NT2/D1 (cell line): ENCODE data around the gene ZFR.
"Not testable (repeated sequence)": the region's sequence is repeated elsewhere in the genome, so short reads cannot be mapped to it uniquely, and the experiment has no call there.

Experiments used
- DNase-seq: peaks from one replicate; pipeline ENCODE4 v3.0.0-alpha.2; 2011; ENCODE audit warnings: low read depth, low spot score
- H3K27me3 ChIP-seq: 2 replicates; pipeline ENCODE4 v1.6.0; 2011; ENCODE audit warnings: mild to moderate bottlenecking; ENCODE audit not compliant: insufficient read length, insufficient read depth
- H3K36me3 ChIP-seq: 2 replicates; pipeline ENCODE4 v1.6.1; 2011; ENCODE audit warnings: mild to moderate bottlenecking, low read length, mixed read lengths; ENCODE audit not compliant: insufficient read depth, insufficient read length
- H3K4me1 ChIP-seq: 2 replicates; pipeline ENCODE4 v1.5.1; 2011; ENCODE audit not compliant: insufficient read depth, insufficient read length
- H3K4me3 ChIP-seq: 2 replicates; pipeline ENCODE4 v1.5.1; 2011; ENCODE audit warnings: low read depth; ENCODE audit not compliant: insufficient read length
- H3K9ac ChIP-seq: 2 replicates; pipeline ENCODE4 v1.6.0; 2011; ENCODE audit warnings: low read depth; ENCODE audit not compliant: insufficient read length
- H3K9me3 ChIP-seq: 2 replicates; pipeline ENCODE4 v1.5.1; 2011; ENCODE audit warnings: mild to moderate bottlenecking, low read length; ENCODE audit not compliant: insufficient read depth
- SUZ12 ChIP-seq: IDR thresholded peaks from 2 replicates; pipeline ENCODE4 v1.6.1; 2011; ENCODE audit not compliant: insufficient read length, insufficient read depth; ENCODE audit errors: extremely low read depth
- YY1 ChIP-seq: IDR thresholded peaks from 2 replicates; pipeline ENCODE4 v1.6.1; 2011; ENCODE audit not compliant: insufficient read length, insufficient read depth
- ZNF274 ChIP-seq: IDR thresholded peaks from 2 replicates; pipeline ENCODE4 v1.6.1; 2011; ENCODE audit warnings: mild to moderate bottlenecking, low read depth, low read length

Gene ZFR

DNA sequence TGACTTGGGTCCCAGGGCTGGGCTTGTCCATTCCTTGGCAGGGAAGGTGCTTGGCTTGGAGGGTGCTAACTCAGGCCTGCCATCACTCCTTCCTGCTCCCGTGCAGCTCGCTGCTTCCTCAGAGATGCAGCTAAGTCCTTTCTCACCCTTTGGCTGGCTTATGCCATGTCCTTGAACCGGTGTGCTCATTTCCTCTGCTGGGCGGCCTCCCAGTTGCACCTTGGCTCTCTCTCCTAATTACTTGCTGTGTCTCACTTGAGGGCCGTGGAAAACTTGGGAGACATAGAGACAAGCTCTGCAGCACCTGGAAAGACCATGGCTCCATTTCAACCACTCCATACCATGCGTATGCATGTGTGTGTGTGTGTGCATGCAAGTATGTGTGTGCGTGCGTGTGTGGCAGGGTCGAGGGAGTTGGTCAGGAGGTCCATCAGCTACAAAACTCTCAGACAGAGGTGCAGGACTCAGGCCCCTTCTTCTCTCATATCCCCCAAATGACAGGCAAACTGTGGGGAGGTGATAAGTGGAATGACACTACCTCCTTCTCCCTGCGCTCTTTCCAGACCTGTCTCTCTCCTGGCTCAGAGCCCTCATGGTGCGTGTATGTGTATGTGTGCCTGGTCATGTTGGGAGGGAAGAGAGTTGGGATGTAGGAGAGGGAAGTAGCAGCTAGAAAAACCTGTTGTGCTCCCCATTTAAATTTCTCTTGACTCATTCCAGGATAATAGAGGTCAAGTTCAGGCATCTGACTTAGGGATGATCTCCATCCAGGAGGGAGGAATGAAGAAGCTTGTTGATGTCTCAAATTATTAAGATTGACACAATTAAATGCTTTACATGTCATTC, 114.2 kb downstream of the ZFR start:
- TF ChIP-seq YY1 = no peak
- no peak for TF ChIP-seq ZNF274
- no peak for TF ChIP-seq SUZ12
- DNase-seq = no peak
- Histone ChIP-seq H3K36me3 (no peaks in the 10 kb centered on the region), H3K4me1 (no peaks in the 10 kb centered on the region), H3K27me3 (no peaks in the 10 kb centered on the region), H3K9me3 (no peaks in the 10 kb centered on the region), H3K4me3 (no peak overlapping the region), H3K9ac (no peak overlapping the region)

DNA sequence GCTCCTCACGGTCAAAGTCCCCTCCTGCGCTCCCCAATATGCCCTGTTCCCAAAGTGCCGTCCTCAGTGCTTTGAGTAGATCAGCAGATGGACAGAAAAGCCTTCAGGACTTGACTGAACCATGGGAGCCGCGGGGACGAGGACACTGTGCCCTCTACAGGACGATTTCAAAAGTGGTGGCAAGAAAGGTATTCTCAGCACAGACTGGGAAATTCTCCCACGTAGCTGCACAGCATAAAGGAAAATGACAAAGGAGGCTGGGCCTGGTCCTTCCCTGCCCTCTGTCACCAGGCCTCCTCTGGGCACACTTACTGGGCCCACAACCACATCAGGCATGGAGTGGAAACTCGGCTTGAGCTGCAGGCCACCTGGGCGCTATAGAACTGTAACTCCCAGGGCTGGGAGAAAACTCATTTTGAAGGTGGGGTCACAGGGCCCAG, 115.1 kb downstream of the ZFR start:
- H3K9ac ChIP-seq = no peak overlapping the region
- no peaks in the 10 kb centered on the region for H3K4me1 ChIP-seq
- H3K4me3 ChIP-seq = no peak overlapping the region
- no peaks in the 10 kb centered on the region for H3K27me3 ChIP-seq
- no peaks in the 10 kb centered on the region for H3K9me3 ChIP-seq
- H3K36me3 ChIP-seq = no peaks in the 10 kb centered on the region
- no peak for DNase-seq
- TF ChIP-seq YY1 = no peak
- no peak for TF ChIP-seq ZNF274
- TF ChIP-seq SUZ12 = no peak

DNA sequence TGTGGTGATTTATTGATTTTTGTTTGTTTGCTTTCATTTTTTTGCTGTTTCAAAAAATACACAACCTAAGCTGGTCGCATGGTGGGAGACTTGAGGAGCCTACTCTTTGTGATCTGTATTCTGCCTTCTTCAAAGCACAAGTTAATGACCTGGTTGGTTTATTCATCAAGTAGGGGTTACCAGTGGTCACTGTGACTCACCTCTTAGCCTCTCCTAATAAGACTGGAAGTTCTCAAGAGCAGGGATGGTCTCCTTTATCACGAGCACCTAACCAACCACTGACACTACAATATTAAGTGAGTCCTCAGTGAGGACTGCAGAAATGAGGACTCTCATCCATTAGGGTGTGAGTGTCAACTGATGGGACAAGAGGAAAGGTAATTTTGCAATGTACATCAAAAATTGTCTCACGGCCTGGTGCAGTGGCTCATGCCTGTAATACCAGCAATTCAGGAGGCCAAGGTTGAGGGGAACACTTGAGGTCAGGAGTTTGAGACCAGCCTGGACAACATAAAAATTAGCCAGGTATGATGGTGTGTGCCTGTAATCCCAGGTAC, 118.2 kb downstream of the ZFR start:
- Histone ChIP-seq H3K9me3 (peaks cover 3% of the 10 kb centered on the region; the same call in 1 of the 2 replicates), H3K4me1 (no peaks in the 10 kb centered on the region), H3K4me3 (no peak overlapping the region), H3K9ac (no peak overlapping the region), H3K36me3 (no peaks in the 10 kb centered on the region), H3K27me3 (no peaks in the 10 kb centered on the region)
- no peak for DNase-seq
- TF ChIP-seq SUZ12 (no peak), ZNF274 (no peak), YY1 (no peak)

DNA sequence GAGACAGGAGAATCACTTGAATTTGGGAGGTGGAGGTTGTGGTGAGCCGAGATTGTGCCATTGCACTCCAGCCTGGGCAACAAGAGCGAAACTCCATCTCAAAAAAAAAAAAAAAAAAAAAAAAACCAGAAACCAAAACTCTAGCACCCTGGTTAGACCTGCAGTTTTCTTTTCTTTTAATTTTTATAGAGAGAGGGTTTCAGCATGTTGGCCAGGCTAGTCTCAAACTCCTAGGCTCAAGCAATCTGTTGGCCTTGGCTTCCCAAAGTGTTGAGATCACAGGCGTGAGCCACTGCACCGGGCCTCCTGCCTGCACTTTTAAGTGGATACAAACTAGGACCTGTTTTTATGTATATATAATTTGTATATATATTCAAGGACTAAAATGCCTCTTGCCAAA, 118.9 kb downstream of the ZFR start:
- Histone ChIP-seq H3K4me3 (no peak overlapping the region), H3K4me1 (no peaks in the 10 kb centered on the region), H3K9ac (no peak overlapping the region), H3K9me3 (peaks cover 3% of the 10 kb centered on the region; the same call in 1 of the 2 replicates), H3K27me3 (no peaks in the 10 kb centered on the region), H3K36me3 (no peaks in the 10 kb centered on the region)
- no peak for DNase-seq
- no peak for TF ChIP-seq ZNF274
- TF ChIP-seq SUZ12 = no peak
- no peak for TF ChIP-seq YY1

DNA sequence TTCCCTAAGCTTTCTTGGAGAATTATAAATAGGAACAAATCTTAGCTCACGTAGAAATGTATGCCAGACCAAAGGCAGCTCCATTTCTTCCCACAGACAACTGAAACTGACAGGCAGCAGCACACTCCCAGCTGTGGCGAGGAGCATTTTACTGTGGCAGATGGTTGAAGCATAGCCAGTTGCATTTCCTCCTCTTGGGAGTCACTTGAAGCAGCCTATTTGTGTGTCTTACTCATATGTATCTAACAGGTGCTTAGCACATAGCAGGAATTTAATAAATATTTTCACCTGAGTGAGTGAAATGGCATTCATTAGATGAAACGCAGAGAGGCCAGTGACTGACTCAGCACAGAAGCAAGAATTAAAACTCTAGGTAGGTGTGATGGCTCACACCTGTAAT, 119.5 kb downstream of the ZFR start:
- H3K4me3 ChIP-seq = no peak overlapping the region
- TF ChIP-seq SUZ12 (no peak), ZNF274 (no peak), YY1 (no peak)
- no peak overlapping the region for H3K9ac ChIP-seq
- no peaks in the 10 kb centered on the region for H3K4me1 ChIP-seq
- H3K27me3 ChIP-seq = no peaks in the 10 kb centered on the region
- H3K36me3 ChIP-seq = no peaks in the 10 kb centered on the region
- no peak for DNase-seq
- H3K9me3 ChIP-seq = peaks cover 3% of the 10 kb centered on the region; the same call in 1 of the 2 replicates

DNA sequence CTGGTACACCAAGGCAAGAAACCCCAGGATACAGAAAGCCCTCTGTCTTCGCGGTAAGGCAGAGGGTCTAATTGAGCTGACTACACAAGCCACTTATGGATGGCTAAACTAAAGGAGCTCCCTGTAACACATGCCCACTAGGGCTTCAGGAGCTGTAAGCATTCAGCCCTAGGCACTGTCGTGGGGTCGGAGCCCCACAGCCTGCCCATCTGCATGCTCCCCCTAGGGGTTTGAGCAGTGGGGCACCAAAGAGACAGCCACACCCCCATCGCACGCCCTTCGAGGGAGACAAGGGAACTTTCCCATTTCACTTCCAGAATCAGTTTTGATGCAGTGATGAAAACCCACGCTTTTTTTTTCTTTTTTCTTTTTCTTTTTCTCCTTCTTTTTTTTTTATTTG, 120.8 kb downstream of the ZFR start:
- H3K4me3 ChIP-seq = no peak overlapping the region
- no peak overlapping the region for H3K9ac ChIP-seq
- H3K9me3 ChIP-seq = peaks cover 3% of the 10 kb centered on the region; the same call in 1 of the 2 replicates
- TF ChIP-seq ZNF274 (no peak), YY1 (no peak), SUZ12 (no peak)
- no peaks in the 10 kb centered on the region for H3K27me3 ChIP-seq
- H3K36me3 ChIP-seq = no peaks in the 10 kb centered on the region
- H3K4me1 ChIP-seq = peaks cover 2% of the 10 kb centered on the region
- no peak for DNase-seq

DNA sequence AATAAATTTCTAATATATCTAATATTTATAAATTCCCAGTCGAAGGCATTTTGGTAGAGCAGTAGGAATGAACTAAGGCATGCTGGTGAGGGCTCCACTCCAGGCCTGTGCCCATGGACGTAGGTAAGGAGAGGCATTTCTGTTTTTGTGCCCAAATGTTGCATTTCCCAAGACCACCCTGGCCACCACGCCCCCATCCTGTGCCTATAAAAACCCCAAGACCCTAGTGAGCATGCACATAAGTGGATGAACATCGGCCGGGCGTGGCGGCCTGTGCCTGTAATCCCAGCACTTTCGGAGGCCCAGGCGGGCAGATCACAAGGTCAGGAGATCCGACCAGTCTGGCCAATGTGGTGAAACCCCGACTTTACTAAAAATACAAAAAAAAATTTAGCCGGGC, 121.7 kb downstream of the ZFR start:
- TF ChIP-seq SUZ12 = no peak
- no peak for TF ChIP-seq YY1
- no peak for TF ChIP-seq ZNF274
- Histone ChIP-seq H3K27me3 (no peaks in the 10 kb centered on the region), H3K4me1 (peaks cover 2% of the 10 kb centered on the region), H3K4me3 (no peak overlapping the region), H3K9ac (no peak overlapping the region), H3K36me3 (no peaks in the 10 kb centered on the region), H3K9me3 (peaks cover 3% of the 10 kb centered on the region; the same call in 1 of the 2 replicates)
- DNase-seq = no peak

DNA sequence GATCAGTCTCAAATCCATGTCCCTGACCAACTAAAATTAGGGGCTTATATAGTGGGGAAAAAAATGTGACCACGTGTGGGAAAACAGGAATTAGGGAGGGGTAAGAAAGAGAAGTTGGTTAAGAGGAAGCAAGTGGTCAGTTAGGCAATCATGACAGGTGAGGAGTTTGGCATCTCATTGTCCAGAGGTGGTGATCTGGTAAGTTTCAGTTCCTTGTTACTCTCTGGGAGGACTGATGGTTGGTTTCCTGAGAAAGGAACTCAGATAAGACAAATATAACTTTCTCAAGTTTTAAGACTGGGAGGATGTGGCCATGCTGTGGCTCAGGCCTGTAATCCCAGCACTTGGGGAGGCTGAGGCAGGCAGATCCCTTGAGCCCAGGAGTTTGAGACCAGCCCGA, 122.8 kb downstream of the ZFR start:
- H3K27me3 ChIP-seq, DNase-seq, H3K4me3 ChIP-seq, H3K9me3 ChIP-seq, H3K36me3 ChIP-seq, H3K9ac ChIP-seq, H3K4me1 ChIP-seq: not testable (repeated sequence)
